ENCODE data around the gene RRP12.

RRP12 gene

DNA sequence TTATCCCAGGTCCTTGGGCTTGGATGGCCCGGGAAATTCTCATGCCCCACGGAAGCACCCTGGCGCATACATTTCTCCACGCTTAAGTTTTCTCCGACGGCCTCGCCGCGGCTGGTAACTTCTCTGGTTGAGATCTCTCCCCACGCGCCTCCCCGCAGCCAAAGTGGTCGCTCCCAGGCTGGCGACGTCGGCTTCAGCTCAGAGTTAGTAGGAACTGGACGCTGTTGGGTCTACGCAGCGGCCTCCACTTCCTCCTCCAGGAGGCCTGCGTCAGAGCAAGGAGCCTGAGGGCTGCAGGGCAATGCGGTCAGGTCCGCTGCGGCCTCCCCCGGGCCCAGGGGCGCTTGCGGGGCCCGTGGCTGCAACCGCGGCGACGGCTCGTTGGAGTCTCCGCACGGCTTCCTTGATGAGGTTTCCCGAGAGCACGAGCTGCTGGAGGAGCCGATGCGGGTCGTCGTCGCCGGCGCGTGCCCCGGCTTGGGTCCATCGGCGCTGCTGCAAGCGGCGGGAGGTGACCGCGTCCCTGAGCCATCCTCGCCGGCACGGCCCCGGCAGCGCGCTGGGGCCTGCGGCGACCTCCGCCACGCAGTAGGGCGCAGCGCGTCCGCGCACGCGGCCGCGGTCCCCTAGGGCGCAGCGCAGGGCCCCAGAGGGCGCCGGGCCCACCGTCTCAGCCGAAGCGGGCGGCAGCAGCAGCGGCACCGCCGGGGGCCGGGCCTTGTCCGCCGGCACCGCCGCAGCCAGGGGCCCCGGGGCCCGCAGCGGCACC, 67.4 kb downstream of the RRP12 start:
- ChIA-PET POLR2A (interaction anchor here (0.6 to 1.6 kb wide), 3 partner anchors 11 to 60 kb away, joined by 3 to 8 read pairs (median 3); partner anchors contain the start of gene FRAT1), CTCF (interaction anchor here (0.6 to 5.3 kb wide), 15 partner anchors 8 to 302 kb away, joined by 3 to 58 read pairs (median 6); partner anchors contain the start of gene FRAT1)
- H3K4me3 ChIP-seq (ENCODE audit: low read depth, low read length), result peak overlapping the region; percentile 75
- no peak for DNase-seq (ENCODE audit: low read depth, low spot score)
- TF ChIP-seq, protein P1, sequence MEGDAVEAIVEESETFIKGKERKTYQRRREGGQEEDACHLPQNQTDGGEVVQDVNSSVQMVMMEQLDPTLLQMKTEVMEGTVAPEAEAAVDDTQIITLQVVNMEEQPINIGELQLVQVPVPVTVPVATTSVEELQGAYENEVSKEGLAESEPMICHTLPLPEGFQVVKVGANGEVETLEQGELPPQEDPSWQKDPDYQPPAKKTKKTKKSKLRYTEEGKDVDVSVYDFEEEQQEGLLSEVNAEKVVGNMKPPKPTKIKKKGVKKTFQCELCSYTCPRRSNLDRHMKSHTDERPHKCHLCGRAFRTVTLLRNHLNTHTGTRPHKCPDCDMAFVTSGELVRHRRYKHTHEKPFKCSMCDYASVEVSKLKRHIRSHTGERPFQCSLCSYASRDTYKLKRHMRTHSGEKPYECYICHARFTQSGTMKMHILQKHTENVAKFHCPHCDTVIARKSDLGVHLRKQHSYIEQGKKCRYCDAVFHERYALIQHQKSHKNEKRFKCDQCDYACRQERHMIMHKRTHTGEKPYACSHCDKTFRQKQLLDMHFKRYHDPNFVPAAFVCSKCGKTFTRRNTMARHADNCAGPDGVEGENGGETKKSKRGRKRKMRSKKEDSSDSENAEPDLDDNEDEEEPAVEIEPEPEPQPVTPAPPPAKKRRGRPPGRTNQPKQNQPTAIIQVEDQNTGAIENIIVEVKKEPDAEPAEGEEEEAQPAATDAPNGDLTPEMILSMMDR (IDR thresholded peaks at IDR 0.05; ENCODE audit: insufficient read depth, low read length, missing control alignments), result no peak

DNA sequence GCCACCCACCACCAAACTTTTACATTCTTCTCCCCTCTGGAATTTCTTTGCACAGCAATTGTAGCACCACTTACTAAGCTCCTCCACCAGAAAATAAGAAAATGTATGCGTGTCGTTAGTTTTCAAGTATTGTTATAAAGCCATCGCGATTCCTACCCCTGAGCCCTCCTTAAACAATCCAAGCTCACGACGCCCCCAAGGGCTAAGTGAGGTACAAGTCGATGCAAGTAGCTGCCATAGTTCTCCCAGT, 67.9 kb downstream of the RRP12 start:
- ChIA-PET CTCF (interaction anchor here (0.6 to 5.3 kb wide), 20 partner anchors 8 to 302 kb away, joined by 3 to 58 read pairs (median 5); partner anchors contain the start of gene FRAT1), POLR2A (interaction anchor here (0.6 to 1.6 kb wide), 3 partner anchors 10 to 60 kb away, joined by 3 to 8 read pairs (median 3); partner anchors contain the start of gene FRAT1)
- TF ChIP-seq, protein P1 (IDR thresholded peaks at IDR 0.05; ENCODE audit: insufficient read depth, low read length, missing control alignments), result peak; percentile 19
- no peak for DNase-seq (ENCODE audit: low read depth, low spot score)
- H3K4me3 ChIP-seq (ENCODE audit: low read depth, low read length), result peak overlapping the region; percentile 75

DNA sequence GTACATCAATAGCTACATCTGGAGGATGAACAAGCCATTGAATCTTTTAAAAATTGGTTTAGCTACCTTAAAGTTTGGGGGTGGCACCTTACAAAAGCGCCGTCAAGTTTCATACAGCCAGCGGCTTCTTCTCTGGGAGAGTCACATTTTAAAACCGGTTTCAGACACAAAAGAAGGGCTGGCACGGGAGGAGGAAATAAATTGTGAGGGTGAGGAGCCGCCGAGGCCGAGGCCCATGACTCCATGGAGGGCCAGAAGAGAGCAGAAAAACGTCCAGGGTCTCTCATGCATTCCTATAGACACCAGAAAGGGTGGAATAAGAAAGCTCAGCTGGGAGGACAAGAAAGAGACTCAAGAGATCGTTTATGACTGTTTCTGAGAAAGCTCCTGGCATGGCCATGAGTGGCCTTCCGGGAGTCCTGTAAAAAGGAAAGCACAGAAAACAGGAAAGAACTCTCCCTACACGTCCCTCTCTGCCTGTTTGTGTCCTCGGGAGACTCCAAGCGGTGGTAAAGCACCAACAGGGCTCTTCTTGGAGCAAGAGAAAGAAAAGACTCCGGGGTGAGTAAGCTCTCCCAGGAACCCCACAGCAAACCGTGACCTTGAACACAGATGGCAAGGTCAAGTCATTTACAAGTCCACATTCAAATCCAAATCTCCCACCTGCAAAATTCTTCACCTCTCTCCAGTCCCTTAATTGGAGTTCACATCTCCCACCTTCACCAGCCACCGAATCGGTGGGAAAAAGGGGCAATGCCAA, 68.4 kb downstream of the RRP12 start:
- DNase-seq (ENCODE audit: low read depth, low spot score), result no peak
- ChIA-PET POLR2A (interaction anchor here (0.6 to 1.6 kb wide), 6 partner anchors 10 to 68 kb away, joined by 3 to 8 read pairs (median 4); partner anchors contain the start of genes FRAT1 and RRP12), CTCF (interaction anchor here (0.6 to 5.3 kb wide), 21 partner anchors 9 to 301 kb away, joined by 3 to 58 read pairs (median 5); partner anchors contain the start of gene FRAT1)
- H3K4me3 ChIP-seq (ENCODE audit: low read depth, low read length), result peak overlapping the region; percentile 75
- TF ChIP-seq, protein P1 (IDR thresholded peaks at IDR 0.05; ENCODE audit: insufficient read depth, low read length, missing control alignments), result peak; percentile 54

DNA sequence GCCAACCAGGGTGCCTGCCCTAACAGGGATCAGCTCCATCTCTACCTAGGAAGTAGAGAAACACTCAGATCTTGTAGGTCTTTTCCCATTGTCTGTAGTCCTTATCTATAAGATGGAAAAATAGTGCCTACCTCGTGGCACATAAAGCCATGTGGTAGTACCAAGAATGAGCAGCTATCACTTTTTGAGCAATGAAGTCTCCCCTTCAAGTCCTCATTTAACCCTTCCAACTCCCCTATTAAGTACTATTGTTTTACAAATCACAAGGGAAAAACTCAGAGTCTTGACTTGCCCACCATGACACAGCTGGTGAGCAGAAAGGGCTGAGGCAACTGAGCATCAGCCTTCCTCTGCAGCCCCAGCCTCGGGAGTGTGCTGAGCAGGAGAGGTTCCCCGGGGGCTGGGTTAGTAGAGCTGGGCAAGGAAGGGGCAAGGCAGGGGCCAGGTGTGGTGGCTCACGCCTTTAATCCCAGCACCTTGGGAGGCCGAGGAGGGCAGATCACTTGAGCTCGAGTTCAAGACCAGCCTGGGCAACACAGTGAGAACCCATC, 69.9 kb downstream of the RRP12 start:
- ChIA-PET CTCF (interaction anchor here (0.8 to 5.3 kb wide), 9 partner anchors 8 to 254 kb away, joined by 3 to 58 read pairs (median 4); partner anchors contain the start of gene FRAT1), POLR2A (no interaction called here)
- DNase-seq (ENCODE audit: low read depth, low spot score), result no peak
- TF ChIP-seq, protein P1 (IDR thresholded peaks at IDR 0.05; ENCODE audit: insufficient read depth, low read length, missing control alignments), result no peak
- H3K4me3 ChIP-seq (ENCODE audit: low read depth, low read length), result no peak overlapping the region

DNA sequence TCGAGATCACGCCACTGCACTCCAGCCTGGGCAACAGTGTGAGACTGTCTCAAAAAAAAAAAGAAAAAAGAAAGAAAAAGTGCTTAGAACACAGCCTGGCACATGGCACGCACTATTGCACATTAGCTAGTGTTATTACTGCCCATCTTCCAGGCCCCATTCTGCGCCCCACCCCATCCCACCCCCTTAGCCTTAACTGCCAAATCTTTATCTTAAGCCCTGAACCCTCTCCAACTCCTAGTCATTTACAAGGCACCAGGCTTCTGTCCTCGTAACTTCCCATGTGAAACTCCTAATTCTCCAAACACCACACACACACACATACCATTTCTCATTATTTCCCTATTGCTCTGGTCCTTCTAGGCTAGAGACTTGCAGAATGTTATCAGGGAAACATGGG, 71.4 kb downstream of the RRP12 start:
- no peak for DNase-seq (ENCODE audit: low read depth, low spot score)
- H3K4me3 ChIP-seq (ENCODE audit: low read depth, low read length), result no peak overlapping the region
- TF ChIP-seq, protein P1 (IDR thresholded peaks at IDR 0.05; ENCODE audit: insufficient read depth, low read length, missing control alignments), result no peak
- ChIA-PET POLR2A (interaction anchor here (1.3 kb wide), 1 partner anchor 10 kb away, joined by 3 read pairs; no protein-coding TSS in a partner anchor), CTCF (interaction anchor here (1.2 to 5.3 kb wide), 3 partner anchors 10 to 11 kb away, joined by 3 to 32 read pairs (median 6); partner anchors contain the start of gene FRAT1)

Measured in AG04449 (cell line).